ENCODE data around the gene C19orf33. TPM values are rescaled to one million over a fixed set of nuclear protein-coding genes. Genes with fewer than 3 reads are reported as not detected.

Gene C19orf33
- total and polyA plus RNA-seq, 9 of the 15 experiments (the other 6 are each of a cell fraction or from before 2014, with no cell fraction given) = 3.2 TPM; not detected in 8

DNA sequence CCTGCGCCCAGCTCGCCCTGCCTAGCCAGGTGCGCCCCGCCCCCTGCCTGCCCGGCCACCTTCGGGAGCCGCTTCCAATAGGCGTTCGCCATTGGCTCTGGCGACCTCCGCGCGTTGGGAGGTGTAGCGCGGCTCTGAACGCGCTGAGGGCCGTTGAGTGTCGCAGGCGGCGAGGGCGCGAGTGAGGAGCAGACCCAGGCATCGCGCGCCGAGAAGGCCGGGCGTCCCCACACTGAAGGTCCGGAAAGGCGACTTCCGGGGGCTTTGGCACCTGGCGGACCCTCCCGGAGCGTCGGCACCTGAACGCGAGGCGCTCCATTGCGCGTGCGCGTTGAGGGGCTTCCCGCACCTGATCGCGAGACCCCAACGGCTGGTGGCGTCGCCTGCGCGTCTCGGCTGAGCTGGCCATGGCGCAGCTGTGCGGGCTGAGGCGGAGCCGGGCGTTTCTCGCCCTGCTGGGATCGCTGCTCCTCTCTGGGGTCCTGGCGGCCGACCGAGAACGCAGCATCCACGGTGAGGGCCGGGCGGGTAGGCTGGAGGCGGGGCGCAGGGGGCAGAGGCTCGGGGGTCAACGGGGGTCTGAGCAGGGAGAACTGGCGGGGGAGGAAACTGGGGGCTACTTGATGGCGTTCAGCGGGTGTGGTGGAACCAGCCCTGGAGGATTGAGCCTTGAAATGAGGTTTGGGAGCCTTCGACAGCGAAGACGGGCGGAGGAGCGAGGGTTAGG lies 39.4 kb upstream of the C19orf33 start, which contains the start of gene SPINT2 (continued):
- TF ChIP-seq, protein P1, sequence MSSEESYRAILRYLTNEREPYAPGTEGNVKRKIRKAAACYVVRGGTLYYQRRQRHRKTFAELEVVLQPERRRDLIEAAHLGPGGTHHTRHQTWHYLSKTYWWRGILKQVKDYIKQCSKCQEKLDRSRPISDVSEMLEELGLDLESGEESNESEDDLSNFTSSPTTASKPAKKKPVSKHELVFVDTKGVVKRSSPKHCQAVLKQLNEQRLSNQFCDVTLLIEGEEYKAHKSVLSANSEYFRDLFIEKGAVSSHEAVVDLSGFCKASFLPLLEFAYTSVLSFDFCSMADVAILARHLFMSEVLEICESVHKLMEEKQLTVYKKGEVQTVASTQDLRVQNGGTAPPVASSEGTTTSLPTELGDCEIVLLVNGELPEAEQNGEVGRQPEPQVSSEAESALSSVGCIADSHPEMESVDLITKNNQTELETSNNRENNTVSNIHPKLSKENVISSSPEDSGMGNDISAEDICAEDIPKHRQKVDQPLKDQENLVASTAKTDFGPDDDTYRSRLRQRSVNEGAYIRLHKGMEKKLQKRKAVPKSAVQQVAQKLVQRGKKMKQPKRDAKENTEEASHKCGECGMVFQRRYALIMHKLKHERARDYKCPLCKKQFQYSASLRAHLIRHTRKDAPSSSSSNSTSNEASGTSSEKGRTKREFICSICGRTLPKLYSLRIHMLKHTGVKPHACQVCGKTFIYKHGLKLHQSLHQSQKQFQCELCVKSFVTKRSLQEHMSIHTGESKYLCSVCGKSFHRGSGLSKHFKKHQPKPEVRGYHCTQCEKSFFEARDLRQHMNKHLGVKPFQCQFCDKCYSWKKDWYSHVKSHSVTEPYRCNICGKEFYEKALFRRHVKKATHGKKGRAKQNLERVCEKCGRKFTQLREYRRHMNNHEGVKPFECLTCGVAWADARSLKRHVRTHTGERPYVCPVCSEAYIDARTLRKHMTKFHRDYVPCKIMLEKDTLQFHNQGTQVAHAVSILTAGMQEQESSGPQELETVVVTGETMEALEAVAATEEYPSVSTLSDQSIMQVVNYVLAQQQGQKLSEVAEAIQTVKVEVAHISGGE (CRISPR knock-in tag; IDR thresholded peaks at IDR 0.05) = peak in 1 of 3 experiments; percentile 72; a peak in 1 of 6 replicates

DNA sequence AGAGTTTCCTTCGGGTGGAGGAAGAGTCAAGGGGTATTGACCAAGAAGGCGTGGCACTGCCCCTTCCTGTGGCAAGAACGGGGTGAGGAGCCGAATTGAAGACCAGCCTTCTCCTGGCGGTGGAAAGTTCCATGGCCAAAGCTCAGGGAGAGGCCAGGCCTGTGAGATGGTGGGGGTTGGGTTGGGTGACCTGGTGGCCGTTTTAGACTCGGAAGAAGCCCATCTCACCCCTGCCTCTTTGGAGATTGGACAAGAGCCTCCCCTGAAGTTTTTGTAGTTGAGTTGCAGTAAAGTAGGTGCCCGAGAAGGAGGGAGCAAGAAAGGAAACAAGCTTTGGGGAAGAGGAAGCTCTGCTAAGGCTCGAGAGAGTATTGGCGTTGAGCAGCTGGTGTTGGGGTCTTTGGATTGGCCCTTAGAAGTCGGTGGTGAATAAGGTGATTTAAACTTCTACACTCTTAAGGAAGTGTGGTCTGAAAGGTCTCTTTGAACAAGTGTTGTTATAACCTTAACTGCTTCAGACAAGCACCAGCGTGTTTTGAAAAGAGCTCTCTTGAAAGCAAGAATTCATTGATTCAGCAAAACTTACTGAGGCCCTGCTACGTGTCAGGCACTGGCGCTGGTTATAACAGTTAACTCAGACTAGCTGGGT lies 38.7 kb upstream of the C19orf33 start:
- no peak for FAIRE-seq
- in situ Hi-C loops (cut with MboI) = no loop called here

More for the DNA sequence above, 38.7 kb upstream of the C19orf33 start:
- H2AFZ ChIP-seq (ENCODE audit: low read depth, low read length) = peak overlapping the region; percentile 72
- H3K4me1 ChIP-seq (replicated peaks in 1 of 2; ENCODE audit: control insufficient read depth in 2 of 2, insufficient read depth in 2 of 2, low read length in 2 of 2) = peaks cover 37 to 48% of the 10 kb centered on the region in 2 experiments
- ATAC-seq (no peak), DNase-seq (ENCODE audit: extremely low read depth in 1 of 4, low spot score in 3 of 4) (no peak)
- H3K79me2 ChIP-seq (ENCODE audit: control insufficient read depth, insufficient read depth, low read length) = no peaks in the 10 kb centered on the region
- no peaks in the 10 kb centered on the region for H3K36me3 ChIP-seq (ENCODE audit: control insufficient read depth, insufficient read depth, low read length)
- ChIA-PET POLR2A (interaction anchor here (0.7 to 1.7 kb wide), 3 partner anchors 11 to 17 kb away, joined by 4 to 5 read pairs (median 4); no protein-coding TSS in a partner anchor), CTCF (ENCODE audit: low intra/inter-chr PET ratio) (no interaction called here)
- no peak for TF ChIP-seq TFAM (CRISPR knock-in tag; conservative IDR thresholded peaks at IDR 0.05)
- TF ChIP-seq C11orf30 (IDR thresholded peaks at IDR 0.05; ENCODE audit: low read depth) = peak; percentile 57; the same call in 1 of the 2 replicates
- TF ChIP-seq, protein P2, sequence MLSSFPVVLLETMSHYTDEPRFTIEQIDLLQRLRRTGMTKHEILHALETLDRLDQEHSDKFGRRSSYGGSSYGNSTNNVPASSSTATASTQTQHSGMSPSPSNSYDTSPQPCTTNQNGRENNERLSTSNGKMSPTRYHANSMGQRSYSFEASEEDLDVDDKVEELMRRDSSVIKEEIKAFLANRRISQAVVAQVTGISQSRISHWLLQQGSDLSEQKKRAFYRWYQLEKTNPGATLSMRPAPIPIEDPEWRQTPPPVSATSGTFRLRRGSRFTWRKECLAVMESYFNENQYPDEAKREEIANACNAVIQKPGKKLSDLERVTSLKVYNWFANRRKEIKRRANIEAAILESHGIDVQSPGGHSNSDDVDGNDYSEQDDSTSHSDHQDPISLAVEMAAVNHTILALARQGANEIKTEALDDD (IDR thresholded peaks at IDR 0.05) = 0 out of 2 replicates have a peak, but pooled peaks have one; percentile 12
- TF ChIP-seq, protein P3, sequence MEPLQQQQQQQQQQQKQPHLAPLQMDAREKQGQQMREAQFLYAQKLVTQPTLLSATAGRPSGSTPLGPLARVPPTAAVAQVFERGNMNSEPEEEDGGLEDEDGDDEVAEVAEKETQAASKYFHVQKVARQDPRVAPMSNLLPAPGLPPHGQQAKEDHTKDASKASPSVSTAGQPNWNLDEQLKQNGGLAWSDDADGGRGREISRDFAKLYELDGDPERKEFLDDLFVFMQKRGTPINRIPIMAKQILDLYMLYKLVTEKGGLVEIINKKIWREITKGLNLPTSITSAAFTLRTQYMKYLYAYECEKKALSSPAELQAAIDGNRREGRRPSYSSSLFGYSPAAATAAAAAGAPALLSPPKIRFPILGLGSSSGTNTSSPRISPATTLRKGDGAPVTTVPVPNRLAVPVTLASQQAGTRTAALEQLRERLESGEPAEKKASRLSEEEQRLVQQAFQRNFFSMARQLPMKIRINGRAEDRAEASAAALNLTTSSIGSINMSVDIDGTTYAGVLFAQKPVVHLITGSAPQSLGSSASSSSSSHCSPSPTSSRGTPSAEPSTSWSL (CRISPR knock-in tag; IDR thresholded peaks at IDR 0.05; ENCODE audit: borderline replicate concordance) = no peak
- TF ChIP-seq CHD1 (IDR thresholded peaks at IDR 0.05; ENCODE audit: low read length) = no peak
- no peak for TF ChIP-seq DPF2 (IDR thresholded peaks at IDR 0.05)
- TF ChIP-seq ZNF316 (IDR thresholded peaks at IDR 0.05) = peak; percentile 73
- TF ChIP-seq KLF10 (CRISPR knock-in tag; IDR thresholded peaks at IDR 0.05) = no peak
- no peak overlapping the region for H3K4me2 ChIP-seq (ENCODE audit: insufficient read depth, low read length)
- no TSS peak for BruUV-seq (replicated peaks)
- 80% methylated on average over 10 of the region's 14 CpGs for WGBS (ENCODE audit: insufficient coverage, low coverage, missing lambda C conversion rate)
- no peaks in the 10 kb centered on the region for H3K9me1 ChIP-seq (ENCODE audit: control insufficient read depth, insufficient read depth, low read length)
- no peaks in the 10 kb centered on the region for H3K27me3 ChIP-seq (ENCODE audit: control insufficient read depth in 2 of 2, insufficient read depth in 2 of 2, low read length in 2 of 2)
- no peaks in the 10 kb centered on the region for H3K9me3 ChIP-seq (replicated peaks; ENCODE audit: control insufficient read depth, insufficient read depth, low read depth, low read length)
- no peak overlapping the region; the same call in 1 of the 3 replicates for H3K27ac ChIP-seq (ENCODE audit: extremely low read depth, low read depth, low read length)
- no peak overlapping the region for H3K4me3 ChIP-seq
- no peaks in the 10 kb centered on the region for H4K20me1 ChIP-seq (replicated peaks; ENCODE audit: control insufficient read depth, insufficient read depth, low read length)
- intact Hi-C loops (cut with micrococcal nuclease) = no loop called here
- H3K9ac ChIP-seq (ENCODE audit: insufficient read depth in 1 of 2, low read depth in 2 of 2, low read length in 2 of 2) = peak overlapping the region in 1 of 2 experiments; percentile 21; a peak in 1 of 4 replicates

All from K562 (cell line).